Esophagus muscularis mucosa (tissue), 4 donors: ENCODE data around the gene ZC3HAV1. TPM values are rescaled to one million over a fixed set of nuclear protein-coding genes. Genes with fewer than 3 reads are reported as not detected.
"Not testable (repeated sequence)": the region's sequence is repeated elsewhere in the genome, so short reads cannot be mapped to it uniquely, and the experiment has no call there.

ENCODE experiments used
- DNase-seq: peaks from one replicate; pipeline ENCODE4 v3.0.0-alpha.2; 2017; ENCODE audit errors: extremely low spot score
- H3K27ac ChIP-seq, 4 donors: fragments of 200-600 bp; sonication (generic); replicated peaks in 1 of 4; 1 replicate in 3 of 4; 2 replicates in 1 of 4; pipeline ENCODE4 v1.5.1; 2016 to 2019; ENCODE audit warnings: mild to moderate bottlenecking in 1 of 4
- H3K27me3 ChIP-seq, 4 donors: fragments of 200-600 bp; sonication (generic); one replicate each; pipeline versions ENCODE4 v1.5.1 to v1.6.0; 2016 to 2019
- H3K36me3 ChIP-seq, 4 donors: fragments of 200-600 bp; sonication (generic); one replicate each; pipeline ENCODE4 v1.5.1; 2016 to 2019
- H3K4me1 ChIP-seq, 4 donors: fragments of 200-600 bp; sonication (generic); one replicate each; pipeline ENCODE4 v1.5.1; 2016 to 2019
- H3K4me3 ChIP-seq, 4 donors: fragments of 200-600 bp; sonication (generic); 1 replicate in 2 of 4; 2 replicates in 2 of 4; pipeline ENCODE4 v1.5.1; 2016 to 2019; ENCODE audit warnings: mild to moderate bottlenecking in 4 of 4, moderate library complexity in 1 of 4
- H3K9me3 ChIP-seq, 4 donors: fragments of 200-600 bp; sonication (generic); 1 replicate in 3 of 4; 2 replicates in 1 of 4; pipeline ENCODE4 v1.5.1; 2016 to 2019
- CTCF ChIP-seq, 3 experiments: fragments of 200-600 bp in 2 of 3; fragments of 450-650 bp in 1 of 3; sonication (generic) in 2 of 3; IDR thresholded peaks; one replicate each; pipeline ENCODE4 v1.5.1; 2017 to 2019; ENCODE audit warnings: antibody characterized with exemption in 3 of 3, mild to moderate bottlenecking in 2 of 3, moderate library complexity in 1 of 3
- EP300 ChIP-seq: sonication (generic); formaldehyde crosslinking; IDR thresholded peaks from one replicate; pipeline ENCODE4 v1.6.1; 2017; ENCODE audit warnings: antibody characterized with exemption
- POLR2A ChIP-seq: fragments of 450-650 bp; IDR thresholded peaks from one replicate; pipeline ENCODE4 v1.6.1; 2017; ENCODE audit warnings: antibody characterized with exemption, moderate library complexity, mild to moderate bottlenecking, low read depth
- POLR2AphosphoS5 ChIP-seq, 2 donors: sonication (generic); formaldehyde crosslinking; IDR thresholded peaks; one replicate each; pipeline ENCODE4 v1.6.1; 2017; ENCODE audit warnings: antibody characterized with exemption in 2 of 2
- WGBS: methylation state at CpG from one replicate; pipeline ENCODE4 v1.1.5; 2018; 5-methylcytosine and 5-hydroxymethylcytosine counted together
- intact Hi-C: fragments of 100-400 bp; cut with DNase I; formaldehyde crosslinking; loops from one replicate; pipeline ENCODE4 v1.15.1; 2023
- total RNA-seq, 4 donors: library from RNA; depleted of rRNA; stranded (reverse); fragments of >200 nt; gene quantifications; one replicate each; pipeline versions ENCODE4 v1.1.0 to v1.2.1, GENCODE V29; 2016

ZC3HAV1 gene
- total RNA-seq, 4 donors from 2014 or later = 23.7 to 29.5 (median 27.6) TPM

- Histone ChIP-seq H3K4me3 (no peak overlapping the region), H3K4me1 (peaks cover 0 to 6% (median 1%) of the 10 kb centered on the region in 4 donors), H3K27ac (no peak overlapping the region), H3K9me3 (no peaks in the 10 kb centered on the region), H3K36me3 (peaks cover 45 to 97% (median 88%) of the 10 kb centered on the region in 4 donors), H3K27me3 (no peaks in the 10 kb centered on the region)
- 59% methylated on average over 8 of the region's 8 CpGs for WGBS
- no peak for DNase-seq
- TF ChIP-seq POLR2A (no peak), CTCF (IDR thresholded peaks at IDR 0.05) (no peak), EP300 (no peak), POLR2AphosphoS5 (IDR thresholded peaks at IDR 0.05) (no peak)
- intact Hi-C loops = no loop called here
These were observed 28.6 kb downstream of the ZC3HAV1 start for GRCh38 chr7:139080905-139081304.

DNA sequence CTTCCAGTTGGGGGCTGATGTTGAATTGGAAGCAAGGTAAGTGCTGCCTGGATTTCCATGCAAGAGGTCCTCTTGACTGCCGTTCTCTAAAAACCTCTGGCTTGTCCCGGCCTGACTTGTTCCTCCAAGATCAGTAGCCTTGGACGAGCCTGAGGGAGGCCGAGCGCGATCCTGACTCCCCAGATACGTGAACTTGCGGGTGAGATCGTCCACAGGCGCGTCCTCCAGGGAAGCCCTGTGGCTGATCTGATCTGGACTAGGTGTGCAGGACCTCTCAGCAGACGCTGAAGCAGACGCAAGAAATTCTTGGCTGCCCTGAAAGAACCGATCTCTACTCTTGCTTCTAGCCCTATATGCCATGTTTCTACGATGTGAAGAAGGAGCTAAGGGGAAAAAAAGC, 29.7 kb downstream of the ZC3HAV1 start:
- H3K27ac ChIP-seq = no peak overlapping the region

DNA sequence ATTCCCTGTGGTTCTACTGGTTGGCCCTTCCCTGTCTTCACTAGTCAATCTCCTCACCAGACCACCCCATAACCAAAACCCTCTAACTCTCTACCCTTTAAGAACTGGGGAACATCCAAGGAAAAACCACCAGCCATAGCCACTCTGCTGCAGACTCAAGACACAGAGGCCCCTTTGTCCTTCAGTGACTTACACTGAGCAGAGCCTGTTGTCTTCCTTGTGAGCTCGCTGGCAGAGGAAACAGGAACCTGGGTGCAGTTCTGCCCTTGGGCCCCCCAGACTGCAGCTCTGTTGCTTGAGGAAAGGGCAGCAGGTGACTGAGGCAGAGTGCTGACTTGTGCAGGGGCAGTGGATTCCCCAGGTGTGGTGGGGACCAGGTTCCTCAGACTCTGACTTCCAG, 30.6 kb downstream of the ZC3HAV1 start:
- TF ChIP-seq EP300 (no peak), POLR2A (no peak), CTCF (IDR thresholded peaks at IDR 0.05) (no peak), POLR2AphosphoS5 (IDR thresholded peaks at IDR 0.05) (no peak)
- H3K27me3 ChIP-seq = no peaks in the 10 kb centered on the region
- H3K4me1 ChIP-seq = peaks cover 0 to 12% (median 4%) of the 10 kb centered on the region in 4 donors
- H3K36me3 ChIP-seq = peaks cover 45 to 88% (median 76%) of the 10 kb centered on the region in 4 donors
- no peaks in the 10 kb centered on the region for H3K9me3 ChIP-seq
- intact Hi-C loops = loop anchor here (5.0 kb wide), 1 partner anchor 62 kb away; no protein-coding TSS in a partner anchor
- no peak for DNase-seq
- 60% methylated on average over 1 of the region's 1 CpG for WGBS
- H3K27ac ChIP-seq = no peak overlapping the region
- no peak overlapping the region for H3K4me3 ChIP-seq

More for the DNA sequence above, 29.7 kb downstream of the ZC3HAV1 start:
- DNase-seq = no peak
- WGBS = 94% methylated on average over 10 of the region's 15 CpGs
- peaks cover 0 to 10% (median 3%) of the 10 kb centered on the region in 4 donors for H3K4me1 ChIP-seq
- TF ChIP-seq CTCF (IDR thresholded peaks at IDR 0.05) (no peak), POLR2AphosphoS5 (IDR thresholded peaks at IDR 0.05) (no peak), POLR2A (no peak), EP300 (no peak)
- no peak overlapping the region for H3K4me3 ChIP-seq
- intact Hi-C loops = loop anchor here (5.0 kb wide), 1 partner anchor 63 kb away; no protein-coding TSS in a partner anchor
- no peaks in the 10 kb centered on the region for H3K9me3 ChIP-seq
- H3K27me3 ChIP-seq = no peaks in the 10 kb centered on the region
- H3K36me3 ChIP-seq = peaks cover 45 to 95% (median 82%) of the 10 kb centered on the region in 4 donors

DNA sequence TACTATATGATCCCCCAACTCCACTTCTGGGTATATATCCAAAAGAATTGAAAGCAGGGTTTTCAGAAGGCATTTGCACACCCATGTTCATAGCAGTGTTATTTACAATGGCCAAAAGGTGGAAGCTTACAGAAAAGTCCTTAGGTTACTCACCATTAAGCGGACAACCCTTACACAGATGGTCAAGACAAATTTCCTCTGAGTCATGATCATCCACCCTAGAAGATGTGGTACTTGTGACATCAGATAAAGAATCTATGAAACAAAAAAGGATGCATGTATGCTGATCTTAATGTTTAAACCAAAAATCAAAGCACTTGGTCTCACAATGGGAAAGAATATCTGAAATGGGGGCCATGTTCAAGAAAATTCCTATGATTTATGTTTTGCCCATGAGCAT, 31.1 kb downstream of the ZC3HAV1 start:
- intact Hi-C loops = loop anchor here (5.0 kb wide), 1 partner anchor 61 kb away; no protein-coding TSS in a partner anchor
- no peak overlapping the region for H3K27ac ChIP-seq
- no peaks in the 10 kb centered on the region for H3K27me3 ChIP-seq
- H3K9me3 ChIP-seq = no peaks in the 10 kb centered on the region
- 95% methylated on average over 1 of the region's 1 CpG for WGBS
- TF ChIP-seq POLR2A (no peak), EP300 (no peak), POLR2AphosphoS5 (IDR thresholded peaks at IDR 0.05) (no peak)
- peaks cover 0 to 12% (median 4%) of the 10 kb centered on the region in 4 donors for H3K4me1 ChIP-seq
- no peak overlapping the region for H3K4me3 ChIP-seq
- H3K36me3 ChIP-seq = peaks cover 41 to 88% (median 76%) of the 10 kb centered on the region in 4 donors
- DNase-seq = no peak

GRCh38 chr7:139077706-139078105, 31.8 kb downstream of the ZC3HAV1 start:
- DNase-seq, H3K27ac ChIP-seq, H3K27me3 ChIP-seq, H3K9me3 ChIP-seq, H3K4me3 ChIP-seq: not testable (repeated sequence)
- peaks cover 0 to 12% (median 4%) of the 10 kb centered on the region in 4 donors for H3K4me1 ChIP-seq
- peaks cover 41 to 89% (median 76%) of the 10 kb centered on the region in 4 donors for H3K36me3 ChIP-seq
- 95% methylated on average over 5 of the region's 5 CpGs for WGBS
- intact Hi-C loops = loop anchor here (5.0 kb wide), 1 partner anchor 60 kb away; no protein-coding TSS in a partner anchor
